GM21825 (cell line): Measurements from ENCODE around the gene UGT1A5.

Experiments used
- ATAC-seq: cut with Tn5 transposase; IDR thresholded peaks from one replicate; pipeline ENCODE4 v1.9.1; 2021; ENCODE audit warnings: mild to moderate bottlenecking, moderate library complexity; ENCODE audit not compliant: unreplicated experiment

Gene UGT1A5

DNA sequence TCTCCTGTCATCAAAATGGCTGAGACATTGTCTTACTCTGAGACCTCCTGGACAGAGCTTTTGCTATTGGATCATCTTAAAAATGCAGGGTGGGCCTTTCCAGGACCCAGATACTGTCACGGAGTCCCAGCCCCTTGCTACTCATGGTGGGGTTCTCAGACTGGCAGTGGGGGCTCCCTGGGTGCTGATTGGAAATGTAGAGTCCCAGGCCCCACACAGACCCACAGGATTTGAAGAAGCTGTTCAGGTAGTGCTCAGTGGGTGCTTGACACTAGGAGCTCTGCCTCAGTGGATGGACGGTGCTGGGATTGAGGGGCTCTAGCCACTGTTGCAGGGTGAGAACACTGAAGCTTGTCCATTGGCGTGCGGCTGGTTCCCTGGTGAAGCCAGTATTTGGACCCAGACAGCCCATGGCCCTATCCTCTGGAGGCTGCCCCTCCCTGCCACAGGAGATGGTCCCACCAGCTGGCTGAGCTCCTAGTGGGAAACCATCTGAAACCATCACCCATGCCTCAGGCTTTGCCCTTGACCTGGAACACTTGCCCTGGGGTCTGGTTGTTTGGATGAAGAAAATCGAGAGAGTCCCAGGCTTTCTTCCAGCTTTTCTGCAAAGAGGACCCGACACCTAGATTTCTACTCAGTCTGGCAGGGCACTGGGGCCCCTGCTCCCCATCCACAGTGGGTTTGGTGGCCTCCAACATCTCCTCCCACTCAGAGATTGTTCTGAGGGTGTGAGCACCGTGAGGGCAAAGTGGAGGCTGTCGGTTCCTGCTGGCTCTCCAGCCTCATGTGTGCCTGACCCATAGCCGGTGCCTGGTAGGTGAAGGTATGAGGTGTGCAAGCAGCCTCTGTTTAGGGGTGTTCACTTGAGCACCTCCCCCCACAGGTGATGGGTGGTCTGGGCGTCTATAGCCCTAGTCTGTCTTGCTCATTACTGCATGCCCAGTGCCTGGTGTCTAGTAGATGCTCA, 95.5 kb downstream of the UGT1A5 start:
- no peak for ATAC-seq

DNA sequence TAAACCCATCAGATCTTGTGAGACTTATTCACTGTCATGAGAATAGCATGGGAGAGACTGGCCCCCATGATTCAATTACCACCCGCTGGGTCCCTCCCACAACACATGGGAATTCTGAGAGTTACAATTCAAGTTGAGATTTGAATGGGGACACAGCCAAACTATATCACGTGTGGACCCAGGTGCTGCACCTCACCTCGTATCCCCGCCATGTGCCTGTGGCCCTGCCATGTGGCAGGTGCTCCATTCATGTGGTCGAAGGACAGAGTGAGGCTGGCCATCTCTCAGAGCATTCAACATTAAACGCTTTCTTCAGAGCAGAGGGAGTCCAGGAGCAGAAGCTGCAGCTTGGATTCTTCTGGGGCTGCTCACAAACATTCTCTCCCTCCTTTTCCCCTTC, 97.7 kb downstream of the UGT1A5 start:
- ATAC-seq, result no peak

DNA sequence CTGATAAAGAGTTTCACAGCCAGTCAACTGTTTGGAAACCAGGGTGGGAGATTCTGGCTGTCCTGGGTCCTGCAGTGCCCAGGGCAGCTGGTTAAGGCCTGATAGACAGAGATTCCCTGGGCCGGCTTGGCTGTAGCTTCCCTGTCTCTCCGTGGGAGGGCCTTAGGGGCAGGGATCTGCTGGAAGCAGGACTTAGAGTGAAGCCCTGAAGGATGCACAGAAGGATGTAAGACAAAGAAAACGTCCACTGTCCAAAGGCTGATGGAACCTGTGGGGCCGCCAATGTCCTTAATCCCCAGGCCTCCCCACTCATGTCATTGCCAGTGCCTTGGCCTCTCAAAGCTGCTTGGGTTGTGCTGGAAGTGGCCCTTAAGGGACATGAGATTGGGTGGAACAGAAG, 98.4 kb downstream of the UGT1A5 start:
- ATAC-seq, result no peak

DNA sequence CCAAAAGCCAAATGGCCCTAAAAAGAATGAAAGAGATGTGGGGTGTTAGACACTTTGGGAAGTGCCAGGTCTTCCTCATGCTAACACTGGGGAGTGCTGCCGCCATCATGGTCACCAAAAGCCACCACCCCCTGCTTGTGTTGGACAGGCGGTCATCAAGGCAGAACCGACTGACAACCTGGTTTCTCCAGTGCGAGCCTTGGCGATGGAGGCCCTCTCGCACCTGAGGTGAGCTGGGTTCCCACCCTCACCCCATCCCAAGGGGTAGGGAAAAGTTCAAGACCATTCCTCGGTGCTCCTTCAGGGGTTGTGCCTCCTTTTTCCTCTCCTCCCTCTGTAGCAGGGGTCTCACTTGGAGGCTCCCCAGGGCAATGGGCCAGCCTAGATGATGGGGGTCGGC, 99.0 kb downstream of the UGT1A5 start:
- no peak for ATAC-seq

DNA sequence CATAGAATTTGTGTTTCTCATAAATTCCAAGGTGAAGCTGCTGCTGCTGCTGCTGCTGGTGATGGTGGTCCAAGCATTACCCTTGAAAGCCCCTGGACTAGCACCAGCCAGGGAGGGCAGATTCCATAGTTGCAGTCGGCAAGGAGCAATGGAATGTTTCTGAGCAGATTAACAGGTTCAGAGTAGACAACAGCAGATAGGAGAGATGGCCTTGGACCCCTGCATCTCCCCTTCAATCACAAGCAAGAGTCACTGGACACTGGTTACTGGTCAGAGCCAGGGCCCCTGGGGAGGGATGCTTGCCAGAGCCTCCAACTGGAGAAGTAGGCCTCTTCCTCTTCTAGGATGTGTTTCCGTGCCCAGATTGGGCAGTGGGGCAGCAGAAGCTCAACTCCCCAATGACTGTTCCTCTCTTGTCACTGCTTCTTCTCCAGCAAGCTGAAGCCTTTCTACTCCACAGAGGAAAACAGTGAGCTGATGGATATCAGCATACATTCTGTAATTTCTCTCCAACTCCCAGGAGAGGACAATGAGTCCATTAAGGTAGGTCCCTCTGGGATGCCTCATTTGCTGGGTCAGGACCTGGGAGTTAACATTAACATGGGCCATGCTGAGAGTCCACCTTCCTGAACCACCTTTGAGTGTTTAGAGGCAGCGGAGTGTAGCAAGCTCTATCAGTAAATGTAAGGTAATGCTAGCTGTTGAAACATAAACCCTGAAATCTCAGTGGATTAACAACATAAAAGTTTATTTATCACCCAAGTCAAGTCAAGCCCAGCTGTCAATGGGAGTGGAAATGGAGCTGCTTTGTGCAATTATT, 100.7 kb downstream of the UGT1A5 start:
- ATAC-seq, result no peak

DNA sequence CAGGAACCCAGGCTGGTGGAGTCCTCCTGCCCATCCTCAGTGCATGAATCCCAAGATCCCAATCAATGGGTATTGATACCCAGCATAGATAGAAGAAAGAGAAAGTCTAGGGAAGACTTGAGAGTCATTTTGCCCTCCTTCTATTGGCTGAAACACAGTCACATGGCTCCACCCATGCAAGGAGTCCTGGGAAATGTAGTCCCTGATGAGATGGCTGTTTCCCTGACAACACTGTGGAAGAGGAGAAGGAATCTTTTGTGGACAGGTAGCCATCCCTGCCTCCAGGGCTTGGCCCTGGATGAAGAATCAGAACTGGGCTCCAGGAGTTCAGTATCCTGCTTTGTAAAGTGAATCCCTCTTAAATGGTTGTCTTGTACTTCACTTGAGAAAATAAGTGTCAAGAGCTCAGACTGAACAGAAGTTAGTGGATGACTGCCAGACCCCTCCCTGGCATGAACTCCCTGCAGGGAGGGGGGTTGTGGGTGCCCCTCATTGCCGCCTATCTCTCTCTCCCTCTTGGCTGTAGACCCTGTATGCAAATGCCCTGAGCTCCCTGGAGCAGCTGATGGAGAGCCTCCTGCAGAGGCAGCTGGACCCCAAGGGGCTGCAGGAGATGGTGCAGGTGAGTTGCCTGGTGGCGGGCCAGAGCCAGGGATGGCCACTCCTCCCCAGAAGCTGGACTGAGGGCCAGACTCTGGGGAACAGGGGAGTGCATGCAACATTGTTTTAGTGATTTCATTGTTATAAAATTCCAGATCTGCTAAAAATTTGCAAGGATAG, 101.5 kb downstream of the UGT1A5 start:
- no peak for ATAC-seq

DNA sequence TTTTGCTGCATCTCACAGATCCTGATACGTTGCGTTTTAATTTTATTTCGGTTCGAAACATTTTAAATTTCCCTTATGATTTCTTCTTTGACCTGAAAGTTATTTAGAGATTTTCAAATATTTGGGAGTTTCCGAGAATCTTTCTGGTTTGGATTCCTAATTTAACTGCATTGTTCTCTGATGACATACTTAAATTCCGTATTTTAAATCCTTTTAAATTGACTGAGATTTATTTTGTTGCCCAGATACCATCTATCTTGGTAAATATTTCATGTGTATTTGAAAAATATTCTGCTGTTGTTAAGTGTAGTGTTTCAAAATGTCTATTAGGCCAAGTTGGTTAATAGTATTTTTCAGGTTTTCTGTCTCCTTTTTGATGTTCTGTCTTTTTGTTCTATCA, 103.2 kb downstream of the UGT1A5 start:
- no peak for ATAC-seq

DNA sequence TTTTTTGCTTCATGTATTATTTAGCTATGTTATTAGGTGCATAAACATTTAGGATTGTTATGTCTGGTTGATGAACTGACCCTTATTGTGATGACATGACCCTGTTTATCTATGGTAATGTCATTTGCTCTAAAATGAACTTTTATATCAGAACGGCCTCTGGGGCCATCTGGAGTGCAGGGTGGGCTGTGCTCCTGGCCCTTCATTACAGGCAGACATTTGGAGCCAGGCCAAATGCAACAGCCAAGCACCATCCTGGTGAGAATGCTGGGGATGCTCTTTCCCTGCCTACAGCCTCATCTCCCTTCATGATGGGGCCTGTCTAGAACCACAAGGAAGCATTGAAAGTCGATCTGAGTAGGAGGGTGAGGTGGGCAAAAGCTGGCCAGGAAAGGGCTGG, 103.6 kb downstream of the UGT1A5 start:
- ATAC-seq, result no peak

DNA sequence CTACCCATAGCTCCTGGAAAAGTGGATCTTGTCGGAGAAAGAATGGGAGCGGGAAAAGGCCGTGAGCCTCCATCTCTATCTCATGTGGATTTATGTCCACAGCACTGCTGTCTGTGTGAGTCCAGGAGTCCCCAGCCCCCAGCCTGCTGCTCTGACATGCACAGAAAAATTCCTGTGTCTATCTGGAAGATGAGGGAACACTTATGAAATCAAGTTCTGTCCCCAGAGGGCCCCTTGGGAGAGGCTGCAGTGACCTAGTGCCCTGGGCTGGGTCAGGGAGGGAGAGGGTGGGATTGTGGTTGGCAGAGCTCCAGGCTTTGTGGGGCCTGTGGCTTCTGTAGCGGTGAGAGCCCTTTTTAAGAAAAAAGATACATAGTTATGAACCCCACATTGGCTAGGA, 104.1 kb downstream of the UGT1A5 start:
- ATAC-seq, result no peak

DNA sequence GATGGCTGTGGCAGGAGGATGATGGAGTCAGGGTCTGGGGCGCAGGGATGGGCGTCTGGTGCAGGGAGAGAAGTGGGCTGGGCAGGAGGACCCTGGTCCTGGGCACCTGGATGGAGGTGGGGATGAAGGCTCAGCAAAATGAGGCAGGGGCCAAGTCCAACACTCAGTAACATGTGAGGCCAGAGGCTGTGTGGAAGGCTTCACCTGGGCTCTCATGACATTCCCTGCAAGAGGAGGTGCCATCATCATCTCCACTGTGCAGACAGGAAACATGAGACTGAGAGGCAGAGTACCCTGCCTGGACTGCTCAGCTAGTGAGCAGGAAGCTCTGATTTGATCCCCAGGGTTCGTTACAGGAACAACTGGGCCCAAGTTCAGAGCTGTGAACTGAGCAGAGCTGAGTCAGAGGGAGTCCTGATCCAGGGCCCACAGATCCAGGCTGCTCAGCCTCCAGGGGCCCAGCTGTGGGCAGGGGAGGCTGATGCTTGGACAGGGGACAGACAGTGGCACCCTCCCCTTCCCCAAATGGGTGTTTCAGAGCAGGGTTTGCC, 104.7 kb downstream of the UGT1A5 start:
- no peak for ATAC-seq

DNA sequence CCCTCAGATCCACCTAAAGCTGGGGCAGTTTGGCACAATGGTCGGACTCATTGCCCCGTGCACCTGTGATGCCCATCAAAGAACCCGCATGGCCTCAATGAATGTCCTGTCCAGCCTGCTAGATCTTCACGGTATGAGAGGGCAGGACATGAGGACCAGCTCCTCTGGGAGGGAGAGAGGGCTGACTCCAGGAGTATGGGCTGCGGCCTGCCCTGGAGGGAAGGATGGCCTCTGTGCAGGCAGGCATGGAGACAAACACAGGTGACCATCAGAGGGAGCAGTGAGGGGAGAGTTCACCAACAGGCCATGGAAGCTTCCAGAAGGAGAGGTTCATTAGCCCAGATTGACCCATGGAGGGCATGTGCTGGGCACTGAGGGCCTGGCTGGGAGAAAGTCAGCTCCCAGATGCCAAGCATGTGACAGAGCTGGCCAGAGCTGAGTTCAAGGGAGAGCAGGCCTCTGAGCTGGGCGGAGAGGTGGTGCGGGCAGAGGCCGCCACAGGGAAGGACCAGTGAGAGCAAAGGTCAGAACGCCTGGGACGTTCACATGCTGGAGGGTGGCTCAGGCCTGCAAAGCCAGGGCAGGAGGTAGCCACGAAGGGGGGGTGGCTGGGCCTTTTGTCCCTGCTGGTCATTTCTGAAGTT, 105.4 kb downstream of the UGT1A5 start:
- ATAC-seq, result no peak

DNA sequence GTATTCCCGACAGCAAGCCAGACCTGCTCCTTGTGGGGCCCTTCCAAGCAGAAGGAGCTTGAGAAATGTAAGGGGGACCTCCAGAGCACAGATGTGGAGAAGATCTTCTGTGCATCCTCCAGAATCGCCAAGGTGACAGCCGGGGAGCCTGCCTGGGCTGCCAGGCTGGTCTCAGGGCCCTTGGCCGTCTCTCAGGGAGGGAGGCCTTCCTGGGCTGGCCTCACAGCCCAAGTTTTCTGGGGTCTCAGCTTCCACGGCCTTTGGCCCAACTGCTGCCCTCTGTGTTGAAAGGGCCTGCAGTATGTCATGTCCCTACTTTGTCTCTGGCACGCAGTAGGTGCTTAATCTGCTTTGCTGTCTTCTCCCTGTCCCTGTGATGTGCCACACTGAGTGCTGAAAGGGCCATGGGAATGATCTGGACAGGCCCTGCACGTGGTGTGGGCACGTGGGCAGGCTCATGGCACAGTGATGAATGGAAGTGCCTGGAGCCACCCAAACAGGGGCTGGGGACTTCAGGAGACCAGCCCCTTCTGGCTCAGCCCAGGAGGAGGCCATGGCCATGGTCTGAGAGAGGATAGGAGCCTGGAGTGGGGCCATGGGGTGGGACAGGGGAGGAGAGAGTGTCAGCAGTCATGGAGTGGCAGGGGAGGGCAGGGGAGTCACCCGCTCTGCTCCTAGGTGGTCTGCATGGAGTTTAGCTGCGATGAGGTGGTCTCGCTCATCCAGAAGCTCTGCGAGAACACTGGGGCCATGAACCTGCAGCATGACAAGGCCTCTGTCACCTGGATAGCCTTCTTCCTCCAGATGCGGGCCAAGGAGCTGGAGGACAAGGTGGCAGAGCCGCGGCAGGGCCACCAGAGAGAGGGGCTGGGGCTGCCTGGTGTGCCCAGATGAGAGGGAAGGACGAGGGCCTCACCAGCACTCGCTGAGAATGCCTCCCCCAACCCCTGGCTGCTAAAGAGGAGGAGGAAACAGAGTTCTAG, 106.2 kb downstream of the UGT1A5 start:
- no peak for ATAC-seq

DNA sequence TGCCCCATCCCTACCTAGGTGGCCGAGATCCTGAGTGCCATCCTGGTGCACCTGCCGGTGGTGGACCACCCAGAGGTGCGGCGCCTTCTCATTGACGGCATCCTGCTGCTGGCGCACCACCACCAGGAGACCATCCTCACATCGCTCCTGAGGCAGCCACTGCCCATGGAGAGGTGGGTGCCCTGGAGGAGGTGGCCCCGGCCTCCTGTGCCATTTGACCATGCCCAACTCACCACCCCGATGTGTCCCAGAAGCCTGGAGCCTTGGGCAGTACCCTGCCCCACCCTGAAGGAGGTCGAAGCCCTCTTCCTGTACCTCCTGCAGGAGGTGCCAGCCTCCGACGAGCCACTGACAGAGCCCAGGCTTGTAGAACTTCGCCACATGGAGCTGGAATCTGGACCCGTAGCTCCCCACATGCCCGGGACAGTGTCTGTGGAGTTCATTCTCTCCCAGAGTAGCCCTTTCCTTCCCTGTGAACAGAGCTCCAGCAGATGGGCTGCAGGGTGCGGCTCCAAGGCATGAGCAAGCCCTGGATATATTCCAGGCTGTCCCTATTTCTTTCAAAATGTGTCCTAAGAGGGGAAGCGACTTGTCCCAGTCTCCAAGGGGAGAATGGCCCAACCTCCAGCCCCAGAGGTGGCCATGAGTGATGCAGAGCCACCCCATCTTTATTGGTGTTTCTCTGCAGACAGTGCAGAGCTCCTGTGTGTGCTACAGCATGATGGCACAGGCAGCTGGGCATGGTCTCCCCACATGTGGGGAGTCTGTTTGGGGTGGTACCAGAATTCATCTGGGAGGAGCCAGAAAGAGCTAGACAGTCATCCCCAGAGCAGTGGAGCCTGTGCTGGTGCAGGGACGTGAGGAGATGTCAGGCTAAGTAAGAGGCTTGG, 107.4 kb downstream of the UGT1A5 start:
- no peak for ATAC-seq

DNA sequence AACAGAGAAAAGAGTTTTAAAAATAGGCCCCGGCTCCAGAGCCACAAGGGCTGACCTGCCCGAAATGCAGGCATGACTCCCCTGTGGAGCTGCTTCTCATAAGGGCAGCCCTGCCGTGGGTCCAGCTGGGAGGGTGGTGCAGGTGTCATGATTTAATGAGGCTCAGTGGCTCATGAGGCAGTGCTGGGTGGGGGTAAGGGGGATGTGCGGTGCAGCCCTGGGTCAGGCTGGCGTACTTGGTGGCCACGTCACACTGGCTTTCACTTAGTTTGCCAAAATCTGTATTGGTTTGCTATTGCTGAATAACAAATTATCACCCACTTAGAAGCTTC, 108.0 kb downstream of the UGT1A5 start:
- ATAC-seq, result no peak

DNA sequence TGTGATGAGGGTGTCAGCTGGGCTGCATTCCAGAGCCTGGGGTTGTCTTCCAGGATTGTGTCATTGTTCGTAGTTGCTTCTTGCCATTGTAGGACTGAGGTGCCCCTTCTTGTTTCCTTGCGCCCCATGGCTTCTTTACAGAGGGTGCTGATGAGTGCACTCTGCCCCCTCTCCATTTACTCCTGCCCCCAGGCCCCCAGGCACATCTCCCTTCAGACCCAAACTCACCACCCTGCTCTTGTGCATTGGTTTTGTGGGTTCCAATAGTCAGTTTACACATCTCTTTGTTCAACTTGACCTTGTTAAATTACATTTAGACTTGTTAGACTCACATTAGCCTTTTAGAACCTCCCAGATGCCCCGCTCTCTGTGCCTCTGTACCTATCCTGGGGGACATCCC, 108.5 kb downstream of the UGT1A5 start:
- ATAC-seq, result no peak

DNA sequence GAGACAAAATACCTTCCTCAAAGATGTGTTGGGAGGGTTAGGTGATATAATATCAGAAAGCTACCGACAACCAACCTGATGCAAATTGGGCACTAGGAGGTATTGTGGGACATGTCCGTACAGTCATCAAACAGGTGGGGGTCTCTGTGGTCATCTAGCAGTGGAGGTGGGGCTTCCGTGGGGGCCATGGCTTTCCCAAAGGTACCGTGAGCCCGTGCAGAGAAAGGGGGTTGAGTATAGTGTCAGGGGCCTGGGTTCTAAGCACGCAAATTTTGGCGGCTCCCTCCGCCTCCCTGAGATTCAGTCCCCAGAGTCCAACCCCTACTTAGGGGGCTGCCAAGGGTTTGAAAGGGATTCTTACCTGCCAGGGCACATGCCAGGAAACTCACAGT, 109.0 kb downstream of the UGT1A5 start:
- no peak for ATAC-seq

DNA sequence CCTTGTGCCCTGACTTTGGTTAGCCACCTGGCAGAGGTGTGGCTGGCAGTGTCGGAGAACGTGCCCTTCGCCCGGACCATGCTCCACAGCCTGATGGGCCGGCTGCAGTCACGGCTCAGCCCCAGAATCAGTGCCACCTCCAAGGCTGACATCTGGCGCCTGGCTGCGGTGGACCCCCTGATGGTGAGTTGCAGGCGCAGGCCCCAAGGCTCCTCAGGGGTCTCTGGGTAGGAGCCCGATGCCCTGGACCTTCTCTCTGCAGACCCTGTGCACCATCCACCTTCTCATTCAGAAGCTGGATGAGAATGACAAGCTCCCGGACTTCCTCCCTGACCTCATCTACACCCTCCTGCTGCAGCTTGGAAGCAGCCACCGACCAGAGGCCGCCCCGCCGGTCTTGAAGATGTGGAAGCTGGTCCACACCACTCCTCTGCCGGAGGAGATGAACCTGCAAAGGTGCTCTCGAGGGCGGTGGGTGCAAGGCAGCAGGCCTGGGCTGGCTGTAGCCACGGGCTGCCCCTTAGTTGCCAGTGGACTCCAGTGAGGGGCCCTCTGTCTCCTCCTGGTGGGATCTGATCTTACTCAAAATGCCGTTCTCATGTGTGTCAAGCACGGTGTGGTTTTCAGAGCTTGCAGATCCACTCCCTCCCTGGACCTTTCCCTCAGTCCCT, 109.5 kb downstream of the UGT1A5 start:
- no peak for ATAC-seq
